ENCODE data around the gene AGRN. TPM values are rescaled to one million over a fixed set of nuclear protein-coding genes. Genes with fewer than 3 reads are reported as not detected.

AGRN gene
- total and polyA plus RNA-seq, 4 donors = 1.8 to 22.4 (median 16.9) TPM

GRCh38 chr1:1073743-1074587 lies 54.0 kb downstream of the AGRN start, which contains the start of gene RNF223:
Gene RNF223 (minus strand): TSS chr1:1074306. CDS start chr1:1072566, 1,740 bp downstream.
- Histone ChIP-seq H3K4me3 (ENCODE audit: low read depth in 1 of 3, low read length in 3 of 3) (no peak within 1 kb of the TSS), H3K9ac (ENCODE audit: low read depth in 1 of 2, low read length in 2 of 2) (no peak within 1 kb of the TSS), H3K27me3 (ENCODE audit: control insufficient read depth in 4 of 4, insufficient read depth in 4 of 4, low read length in 3 of 4) (no peaks in the 10 kb centered on the region), H3K9me3 (ENCODE audit: control insufficient read depth in 4 of 4, low read length in 3 of 4) (no peaks in the 10 kb centered on the region), H3K4me1 (ENCODE audit: control insufficient read depth in 4 of 4, insufficient read depth in 4 of 4, low read length in 3 of 4) (peaks cover 0 to 5% (median 2%) of the 10 kb centered on the region in 4 donors), H3K36me3 (ENCODE audit: control insufficient read depth in 4 of 4, insufficient read depth in 3 of 4, low read depth in 1 of 4, low read length in 3 of 4) (no peaks in the 10 kb centered on the region), H3K27ac (ENCODE audit: low read depth in 1 of 2, low read length in 2 of 2) (no peak within 1 kb of the TSS)
- WGBS = 67% methylated on average over 35 of the region's 35 CpGs
- no peak for DNase-seq (ENCODE audit: low spot score)
- no peak for TF ChIP-seq RXRA (IDR thresholded peaks at IDR 0.05)
- no peak for TF ChIP-seq HNF4G (IDR thresholded peaks at IDR 0.05)
- no peak for TF ChIP-seq FOXA2 (IDR thresholded peaks at IDR 0.05)
- no peak for TF ChIP-seq GABPA (IDR thresholded peaks at IDR 0.05 in 1 of 2, conservative IDR thresholded peaks at IDR 0.05 in 1 of 2)
- TF ChIP-seq HNF4A (conservative IDR thresholded peaks at IDR 0.05) = no peak
- TF ChIP-seq YY1 (IDR thresholded peaks at IDR 0.05) = no peak
- no peak for TF ChIP-seq RAD21 (IDR thresholded peaks at IDR 0.05)
- TF ChIP-seq ATF3 (IDR thresholded peaks at IDR 0.05) = no peak
- no peak for TF ChIP-seq JUND (IDR thresholded peaks at IDR 0.05)
- TF ChIP-seq TAF1 (conservative IDR thresholded peaks at IDR 0.05) = no peak
- TF ChIP-seq FOXA1 (IDR thresholded peaks at IDR 0.05) = no peak
- no peak for TF ChIP-seq CTCF (IDR thresholded peaks at IDR 0.05; ENCODE audit: low read depth, low read length, missing input control)
- TF ChIP-seq REST (IDR thresholded peaks at IDR 0.05) = no peak
- TF ChIP-seq ZBTB33 (IDR thresholded peaks at IDR 0.05) = no peak
- no peak for TF ChIP-seq MAX (IDR thresholded peaks at IDR 0.05)
- TF ChIP-seq EGR1 (IDR thresholded peaks at IDR 0.05; ENCODE audit: low read depth in 2 of 2) = no peak
- TF ChIP-seq SP1 (IDR thresholded peaks at IDR 0.05) = no peak
- TF ChIP-seq NR2F2 (IDR thresholded peaks at IDR 0.05) = no peak
